SJSA1 (cell line): ENCODE data around the gene SH2D1B. TPM values are rescaled to one million over a fixed set of nuclear protein-coding genes. Genes with fewer than 3 reads are reported as not detected.

Experiments
- DNase-seq, 2 experiments: peaks; one replicate each; pipeline ENCODE4 v3.0.0-alpha.2; 2015 to 2020; ENCODE audit warnings: low spot score in 2 of 2, low read depth in 1 of 2
- H3K27ac ChIP-seq: fragments of 250-450 bp; sonication (Bioruptor Pico); 2 replicates; pipeline ENCODE4 v1.5.1; 2020; ENCODE audit warnings: mild to moderate bottlenecking, moderate library complexity
- H3K27me3 ChIP-seq: fragments of 250-450 bp; sonication (Bioruptor Pico); replicated peaks from 2 replicates; pipeline ENCODE4 v1.5.1; 2020; ENCODE audit warnings: mild to moderate bottlenecking, moderate library complexity
- H3K36me3 ChIP-seq: fragments of 250-450 bp; sonication (Bioruptor Pico); 2 replicates; pipeline ENCODE4 v1.5.1; 2020; ENCODE audit warnings: mild to moderate bottlenecking
- H3K4me1 ChIP-seq: fragments of 250-450 bp; sonication (Bioruptor Pico); replicated peaks from 2 replicates; pipeline ENCODE4 v1.6.1; 2021; ENCODE audit warnings: mild to moderate bottlenecking
- H3K4me3 ChIP-seq: fragments of 250-450 bp; sonication (Bioruptor Pico); 2 replicates; pipeline ENCODE4 v1.5.1; 2020; ENCODE audit warnings: mild to moderate bottlenecking
- H3K9me3 ChIP-seq: fragments of 250-450 bp; sonication (Bioruptor Pico); replicated peaks from 2 replicates; pipeline ENCODE4 v1.5.1; 2020; ENCODE audit warnings: mild to moderate bottlenecking
- total RNA-seq: library from RNA; depleted of rRNA; stranded (reverse); fragments of >200 nt; shearing (Covaris generic); gene quantifications from 2 replicates; pipeline ENCODE4 v1.2.3, GENCODE V29; 2014

The SH2D1B gene
- total RNA-seq, 1 experiment from 2014 or later = not detected

- Histone ChIP-seq H3K4me3 (no peak overlapping the region), H3K27me3 (no peaks in the 10 kb centered on the region), H3K27ac (no peak overlapping the region), H3K9me3 (no peaks in the 10 kb centered on the region), H3K4me1 (no peaks in the 10 kb centered on the region), H3K36me3 (no peaks in the 10 kb centered on the region)
- DNase-seq = no peak
These were observed 5.7 kb upstream of the SH2D1B start for GRCh38 chr1:162417650-162418049.

DNA sequence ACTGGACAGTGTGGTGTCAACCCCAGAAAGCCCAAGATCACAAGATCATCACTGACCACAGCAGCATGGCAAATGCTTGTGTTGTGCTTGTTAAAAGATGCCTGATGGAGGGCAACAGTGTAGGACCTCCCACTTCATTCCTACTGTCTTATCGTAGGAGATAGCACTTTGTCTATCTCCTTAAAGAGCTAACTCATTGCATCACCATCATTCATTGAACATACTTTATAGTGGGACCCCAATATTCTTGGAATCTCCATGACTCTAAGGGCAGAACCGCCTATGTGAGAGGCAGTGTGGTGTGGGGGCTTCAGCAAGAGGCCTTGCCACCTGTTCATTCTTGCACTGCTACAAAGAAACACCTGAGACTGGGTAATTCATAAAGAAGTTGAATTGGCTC is 5.0 kb upstream of the SH2D1B start:
- no peaks in the 10 kb centered on the region for H3K9me3 ChIP-seq
- no peak for DNase-seq
- H3K4me3 ChIP-seq = no peak overlapping the region
- H3K4me1 ChIP-seq = no peaks in the 10 kb centered on the region
- no peaks in the 10 kb centered on the region for H3K27me3 ChIP-seq
- no peak overlapping the region for H3K27ac ChIP-seq
- no peaks in the 10 kb centered on the region for H3K36me3 ChIP-seq

GRCh38 chr1:162416215-162416614 is 4.3 kb upstream of the SH2D1B start:
- no peak overlapping the region for H3K27ac ChIP-seq
- H3K4me1 ChIP-seq = no peaks in the 10 kb centered on the region
- H3K9me3 ChIP-seq = no peaks in the 10 kb centered on the region
- DNase-seq = no peak
- no peaks in the 10 kb centered on the region for H3K36me3 ChIP-seq
- no peak overlapping the region for H3K4me3 ChIP-seq
- H3K27me3 ChIP-seq = no peaks in the 10 kb centered on the region

DNA sequence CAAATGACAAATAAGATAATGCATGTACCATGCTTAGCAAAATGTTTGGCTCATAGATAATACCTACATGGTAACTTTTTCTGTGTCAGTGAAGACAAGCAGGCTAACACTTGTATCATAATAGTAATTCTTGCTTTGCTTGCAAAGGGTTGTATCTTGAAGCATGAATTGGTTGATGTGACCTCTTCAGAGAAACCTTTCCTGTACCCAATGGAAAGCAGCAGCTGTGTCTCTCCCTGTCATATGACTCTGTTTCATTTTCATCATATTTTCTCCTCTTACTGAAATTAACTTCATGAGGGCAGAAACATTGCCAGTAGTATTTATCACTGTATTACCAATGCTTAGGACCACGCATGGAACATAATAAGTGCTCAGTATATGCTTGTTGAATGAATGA is 4.4 kb downstream of the SH2D1B start:
- Histone ChIP-seq H3K4me1 (no peaks in the 10 kb centered on the region), H3K27me3 (no peaks in the 10 kb centered on the region), H3K27ac (no peak overlapping the region), H3K4me3 (no peak overlapping the region), H3K36me3 (no peaks in the 10 kb centered on the region), H3K9me3 (no peaks in the 10 kb centered on the region)
- DNase-seq = no peak

DNA sequence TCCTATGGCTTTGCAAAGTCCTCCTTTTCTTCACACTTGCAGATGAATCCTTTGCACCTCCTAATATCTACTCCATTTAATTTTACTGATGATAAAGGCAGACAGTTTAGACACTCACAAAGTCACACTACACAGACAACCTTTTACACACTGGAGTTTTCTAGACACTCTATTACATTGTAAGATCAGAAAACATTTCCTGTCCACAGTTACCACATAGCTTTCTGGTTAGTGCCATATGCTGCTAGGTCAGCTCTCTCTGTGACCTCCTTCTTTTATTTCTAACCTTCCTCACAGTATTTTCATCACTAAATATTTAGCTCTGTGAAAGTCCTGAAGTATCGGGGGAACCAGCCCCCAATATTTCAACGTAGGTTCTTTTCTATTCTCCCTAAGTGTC is 5.1 kb downstream of the SH2D1B start:
- no peak overlapping the region for H3K4me3 ChIP-seq
- no peaks in the 10 kb centered on the region for H3K36me3 ChIP-seq
- no peaks in the 10 kb centered on the region for H3K4me1 ChIP-seq
- no peaks in the 10 kb centered on the region for H3K9me3 ChIP-seq
- H3K27ac ChIP-seq = no peak overlapping the region
- H3K27me3 ChIP-seq = no peaks in the 10 kb centered on the region
- no peak for DNase-seq

DNA sequence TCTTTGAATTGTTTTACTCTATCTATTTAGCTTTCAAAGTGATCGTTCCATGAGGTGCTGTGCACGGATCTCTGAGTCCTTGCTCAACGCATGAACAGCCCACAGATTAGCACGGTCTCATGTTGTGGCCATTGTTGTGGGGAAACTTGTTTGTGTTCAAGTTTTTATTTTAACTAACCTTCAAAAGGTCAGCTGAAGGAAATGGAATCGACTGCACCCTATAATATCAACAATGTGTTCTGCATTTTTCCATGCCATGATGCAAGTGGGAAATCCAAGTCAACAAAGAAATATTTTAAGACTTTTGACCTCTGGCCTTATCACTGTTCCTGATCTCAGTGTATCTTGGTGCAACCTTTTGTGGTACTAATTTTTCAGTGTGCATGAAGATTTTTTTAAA is 6.1 kb downstream of the SH2D1B start:
- no peak for DNase-seq
- Histone ChIP-seq H3K4me1 (no peaks in the 10 kb centered on the region), H3K36me3 (no peaks in the 10 kb centered on the region), H3K4me3 (no peak overlapping the region), H3K9me3 (no peaks in the 10 kb centered on the region), H3K27me3 (peaks cover 3% of the 10 kb centered on the region; the same call in 1 of the 2 replicates), H3K27ac (no peak overlapping the region)

GRCh38 chr1:162404550-162405160 is 7.3 kb downstream of the SH2D1B start:
- DNase-seq = peak in 1 of 2 experiments; percentile 15
- Histone ChIP-seq H3K4me1 (no peaks in the 10 kb centered on the region), H3K36me3 (no peaks in the 10 kb centered on the region), H3K4me3 (no peak overlapping the region), H3K9me3 (no peaks in the 10 kb centered on the region), H3K27ac (no peak overlapping the region), H3K27me3 (peaks cover 3% of the 10 kb centered on the region; the same call in 1 of the 2 replicates)

DNA sequence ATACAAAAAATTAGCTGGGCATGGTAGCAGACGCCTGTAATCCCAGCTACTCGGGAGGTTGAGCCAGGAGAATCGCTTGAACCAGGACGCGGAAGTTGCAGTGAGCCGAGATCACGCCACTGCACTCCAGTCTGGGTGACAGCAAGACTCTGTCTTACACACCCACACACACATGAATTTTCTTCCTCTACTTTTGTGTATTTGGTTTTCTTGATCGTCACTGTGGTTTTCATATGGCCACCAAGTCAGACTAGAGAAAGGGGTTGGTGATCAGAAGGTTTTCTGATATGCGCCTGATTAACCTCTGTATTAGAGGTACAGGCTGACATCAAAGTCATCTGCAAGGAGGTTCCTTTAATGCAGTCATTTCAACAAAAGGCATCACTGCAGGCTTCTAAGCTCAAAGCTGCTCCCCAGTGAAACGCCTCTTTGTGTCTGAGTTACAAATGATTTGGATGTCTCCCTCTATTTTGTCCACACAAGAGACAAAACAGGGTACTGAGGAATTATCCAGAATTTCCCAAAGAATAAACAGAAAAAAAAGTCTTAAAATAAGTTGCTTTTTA is 11.1 kb downstream of the SH2D1B start:
- no peaks in the 10 kb centered on the region for H3K4me1 ChIP-seq
- peaks cover 8% of the 10 kb centered on the region for H3K27me3 ChIP-seq
- no peak overlapping the region for H3K4me3 ChIP-seq
- no peak overlapping the region for H3K27ac ChIP-seq
- no peaks in the 10 kb centered on the region for H3K9me3 ChIP-seq
- no peak for DNase-seq
- no peaks in the 10 kb centered on the region for H3K36me3 ChIP-seq

GRCh38 chr1:162398999-162399580 is 12.8 kb downstream of the SH2D1B start:
- Histone ChIP-seq H3K9me3 (no peaks in the 10 kb centered on the region), H3K36me3 (no peaks in the 10 kb centered on the region), H3K4me1 (no peaks in the 10 kb centered on the region), H3K4me3 (no peak overlapping the region), H3K27ac (no peak overlapping the region), H3K27me3 (peaks cover 8% of the 10 kb centered on the region)
- DNase-seq = no peak

DNA sequence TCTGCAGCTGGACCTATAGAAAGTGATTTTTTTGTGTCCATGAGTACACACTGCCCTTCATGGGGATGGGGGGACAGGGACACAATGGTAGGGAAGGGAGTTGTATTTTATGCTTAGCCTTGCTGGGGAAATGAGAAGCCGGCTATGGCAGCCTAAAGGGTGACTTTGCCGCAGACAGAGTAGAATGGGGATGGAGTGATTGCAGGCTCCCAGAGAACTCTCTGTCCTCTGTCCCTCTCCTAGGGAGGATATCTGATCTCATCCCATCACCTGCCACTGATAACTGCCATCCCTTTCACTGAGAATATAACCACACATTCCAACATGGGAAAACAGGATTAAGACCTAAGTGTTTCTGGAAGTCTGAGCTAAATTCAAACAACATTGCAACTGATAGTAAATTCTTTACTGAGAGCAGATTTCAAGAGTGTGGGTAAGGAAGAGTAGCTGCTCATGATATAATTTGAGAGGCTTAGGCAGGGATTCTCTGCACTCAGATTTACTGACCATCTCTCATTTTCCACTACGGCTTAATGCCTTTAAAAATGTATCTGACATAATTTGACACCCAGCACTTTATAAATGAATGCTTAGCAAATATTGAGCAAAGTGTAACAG is 13.9 kb downstream of the SH2D1B start:
- DNase-seq = no peak
- H3K27me3 ChIP-seq = peaks cover 8% of the 10 kb centered on the region
- no peak overlapping the region for H3K4me3 ChIP-seq
- H3K4me1 ChIP-seq = no peaks in the 10 kb centered on the region
- H3K9me3 ChIP-seq = no peaks in the 10 kb centered on the region
- no peaks in the 10 kb centered on the region for H3K36me3 ChIP-seq
- no peak overlapping the region for H3K27ac ChIP-seq

DNA sequence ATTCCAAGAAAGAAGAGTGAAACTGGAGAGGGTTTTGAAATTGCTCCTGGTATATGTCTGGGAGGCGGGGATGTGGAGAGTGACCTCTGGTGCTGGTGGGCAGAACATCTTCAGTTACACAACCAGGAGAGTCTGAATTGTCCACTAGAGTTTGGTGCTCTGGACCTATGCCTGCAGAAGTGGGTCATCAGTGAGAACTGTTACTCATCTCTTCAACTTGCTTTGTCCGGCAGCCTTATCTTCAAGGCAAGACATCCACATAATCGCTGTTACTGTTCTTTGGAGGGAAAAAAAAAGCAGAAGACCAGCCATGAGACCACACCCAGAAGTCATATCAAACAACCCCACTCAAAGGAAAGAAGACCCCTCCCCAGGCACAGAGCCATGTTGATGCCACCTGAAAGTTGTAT is 14.9 kb downstream of the SH2D1B start:
- Histone ChIP-seq H3K36me3 (no peaks in the 10 kb centered on the region), H3K27me3 (peaks cover 8% of the 10 kb centered on the region), H3K27ac (no peak overlapping the region), H3K9me3 (no peaks in the 10 kb centered on the region), H3K4me1 (no peaks in the 10 kb centered on the region), H3K4me3 (no peak overlapping the region)
- DNase-seq = no peak

- H3K4me1 ChIP-seq = no peaks in the 10 kb centered on the region
These were observed 15.6 kb downstream of the SH2D1B start for GRCh38 chr1:162396201-162396906.

DNA sequence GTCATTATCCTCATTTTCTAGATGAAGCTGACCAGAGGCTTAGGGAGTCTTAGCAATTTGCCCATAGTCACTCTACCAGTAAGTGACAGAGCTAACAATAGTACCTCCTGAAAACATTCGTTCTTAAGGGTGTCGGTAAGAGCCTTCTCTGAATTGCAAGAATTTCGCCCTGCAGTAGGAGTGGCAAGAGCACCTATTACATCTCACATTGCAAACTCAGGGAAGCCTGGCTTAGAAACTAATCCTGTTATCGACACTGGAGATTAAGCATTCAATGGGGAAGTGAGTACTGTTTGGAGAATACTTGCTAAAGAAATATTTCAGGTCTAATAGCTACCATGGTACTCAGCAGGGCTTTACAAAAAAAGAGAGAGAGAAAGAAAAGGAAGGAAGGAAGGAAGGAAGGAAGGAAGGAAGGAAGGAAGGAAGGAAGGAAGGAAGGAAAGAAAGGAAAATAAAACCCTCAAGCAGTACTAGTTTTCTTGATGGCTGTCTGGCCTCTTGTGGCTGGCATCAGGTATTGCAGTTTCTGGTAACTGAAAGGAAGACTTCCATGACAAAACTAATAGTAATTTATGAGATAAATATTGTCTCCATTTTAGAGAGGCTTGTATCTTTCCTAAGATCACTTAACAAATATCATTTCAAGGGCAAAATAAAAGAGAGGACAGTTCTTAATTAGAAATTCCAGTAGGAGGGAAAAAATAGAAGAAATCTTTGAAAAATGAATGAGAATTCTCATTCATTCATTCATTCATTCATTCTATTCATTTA is 20.0 kb downstream of the SH2D1B start:
- no peak overlapping the region for H3K27ac ChIP-seq
- H3K4me1 ChIP-seq = peaks cover 6% of the 10 kb centered on the region; the same call in 1 of the 2 replicates
- no peak overlapping the region for H3K4me3 ChIP-seq
- no peaks in the 10 kb centered on the region for H3K9me3 ChIP-seq
- no peaks in the 10 kb centered on the region for H3K27me3 ChIP-seq
- no peaks in the 10 kb centered on the region for H3K36me3 ChIP-seq
- no peak for DNase-seq

More at GRCh38 chr1:162396201-162396906, 15.6 kb downstream of the SH2D1B start:
- Histone ChIP-seq H3K4me3 (no peak overlapping the region), H3K27ac (no peak overlapping the region), H3K36me3 (no peaks in the 10 kb centered on the region), H3K27me3 (peaks cover 8% of the 10 kb centered on the region), H3K9me3 (no peaks in the 10 kb centered on the region)
- DNase-seq = no peak
